ENCODE measurements around the gene VTA1. TPM values are rescaled to one million over a fixed set of nuclear protein-coding genes. Genes with fewer than 3 reads are reported as not detected.

VTA1 gene
- total and polyA plus RNA-seq, 2 of the 8 experiments (the other 6 are each of a cell fraction or from before 2014, with no cell fraction given), result 63.6 to 67.0 TPM

- H3K23ac ChIP-seq (ENCODE audit: insufficient read length), result no peak overlapping the region
- DNase-seq (ENCODE audit: low read depth in 1 of 2, low spot score in 2 of 2), result no peak
- no peaks in the 10 kb centered on the region for H3K36me3 ChIP-seq (ENCODE audit: control insufficient read depth in 2 of 4, insufficient read depth in 4 of 4, low read length in 3 of 4)
- TF ChIP-seq EGR1 (IDR thresholded peaks at IDR 0.05; ENCODE audit: borderline replicate concordance, low read depth, low read length), result no peak
- TF ChIP-seq KDM4A (IDR thresholded peaks at IDR 0.05; ENCODE audit: low read depth, low read length, severe bottlenecking), result no peak
- no peak for TF ChIP-seq HDAC6 (IDR thresholded peaks at IDR 0.05; ENCODE audit: low read depth, low read length)
- no peak for TF ChIP-seq CEBPB (IDR thresholded peaks at IDR 0.05; ENCODE audit: low read depth, low read length)
- no peak for TF ChIP-seq ATF3 (IDR thresholded peaks at IDR 0.05; ENCODE audit: insufficient read depth, low read depth, low read length)
- TF ChIP-seq EP300 (IDR thresholded peaks at IDR 0.05; ENCODE audit: borderline replicate concordance in 1 of 2, low read depth in 2 of 2, low read length in 2 of 2), result no peak
- TF ChIP-seq KDM5A (IDR thresholded peaks at IDR 0.05; ENCODE audit: low read length), result no peak
- TF ChIP-seq CBX5 (IDR thresholded peaks at IDR 0.05; ENCODE audit: low read depth, low read length), result no peak
- no peak for TF ChIP-seq MAFK (IDR thresholded peaks at IDR 0.05; ENCODE audit: low read depth, low read length)
- TF ChIP-seq TEAD4 (IDR thresholded peaks at IDR 0.05; ENCODE audit: low read depth, low read length), result no peak
- no peak for TF ChIP-seq RFX5 (IDR thresholded peaks at IDR 0.05; ENCODE audit: borderline replicate concordance, low read depth, low read length)
- no peak for TF ChIP-seq CBX8 (IDR thresholded peaks at IDR 0.05; ENCODE audit: borderline replicate concordance, low read depth, low read length)
- no peak for TF ChIP-seq BCL11A (IDR thresholded peaks at IDR 0.05; ENCODE audit: low read depth in 2 of 2, low read length in 2 of 2)
- no peak for TF ChIP-seq JUND (IDR thresholded peaks at IDR 0.05; ENCODE audit: low read length)
- no peak for TF ChIP-seq POLR2AphosphoS5 (IDR thresholded peaks at IDR 0.05; ENCODE audit: low read depth, low read length)
Observed at GRCh38 chr6:142266060-142266459, 119.0 kb downstream of the VTA1 start.

More at GRCh38 chr6:142266060-142266459, 119.0 kb downstream of the VTA1 start:
- Histone ChIP-seq H3K4ac (replicated peaks; ENCODE audit: insufficient read length, low read depth, low read length) (no peak overlapping the region), H4K8ac (ENCODE audit: extremely low read depth, insufficient read depth, low read length) (no peak overlapping the region), H4K91ac (replicated peaks; ENCODE audit: insufficient read length, low read length) (no peak overlapping the region), H2AFZ (ENCODE audit: low read length) (no peak overlapping the region), H3K79me1 (ENCODE audit: low read depth, low read length) (no peaks in the 10 kb centered on the region), H2AK5ac (ENCODE audit: low read depth, low read length) (no peak overlapping the region), H3K4me2 (ENCODE audit: insufficient read depth in 1 of 2, low read depth in 2 of 2, low read length in 2 of 2) (no peak overlapping the region), H3K23me2 (ENCODE audit: low read depth, low read length) (peaks cover 2% of the 10 kb centered on the region; the same call in 1 of the 2 replicates), H3K14ac (ENCODE audit: insufficient read length) (no peak overlapping the region), H2BK12ac (ENCODE audit: low read depth, low read length) (no peak overlapping the region), H3K4me3 (ENCODE audit: extremely low read depth in 1 of 4, insufficient read depth in 2 of 4, low read depth in 3 of 4, low read length in 4 of 4) (no peak overlapping the region), H2BK5ac (ENCODE audit: low read depth, low read length) (no peak overlapping the region), H3K9ac (replicated peaks in 1 of 4; ENCODE audit: extremely low read depth in 1 of 4, low read depth in 3 of 4, low read length in 3 of 4) (no peak overlapping the region), H3K9me3 (ENCODE audit: insufficient read depth in 2 of 2, low read depth in 1 of 2, low read length in 1 of 2) (no peaks in the 10 kb centered on the region), H3K79me2 (ENCODE audit: control insufficient read depth in 1 of 2, insufficient read depth in 2 of 2, low read length in 2 of 2) (no peaks in the 10 kb centered on the region), H2BK15ac (ENCODE audit: low read length) (no peak overlapping the region), H3K4me1 (replicated peaks in 1 of 4; ENCODE audit: control insufficient read depth in 3 of 4, insufficient read depth in 4 of 4, low read length in 3 of 4) (no peaks in the 10 kb centered on the region), H3K27ac (ENCODE audit: low read depth, low read length) (no peak overlapping the region), H4K20me1 (replicated peaks in 1 of 2; ENCODE audit: control insufficient read depth in 1 of 2, insufficient read depth in 2 of 2, low read length in 2 of 2) (no peaks in the 10 kb centered on the region), H3K18ac (ENCODE audit: extremely low read depth, low read length) (no peak overlapping the region), H3K27me3 (replicated peaks in 1 of 4; ENCODE audit: control insufficient read depth in 3 of 4, extremely low read depth in 1 of 4, insufficient read depth in 3 of 4, low read length in 3 of 4) (peaks cover 0 to 1% (median 0%) of the 10 kb centered on the region in 4 experiments; a peak in 1 of 7 replicates), H4K5ac (ENCODE audit: insufficient read length, low read depth, low read length) (no peak overlapping the region), H3K56ac (replicated peaks; ENCODE audit: insufficient read length, low read depth, low read length) (no peak overlapping the region), H2BK20ac (ENCODE audit: low read length) (no peak overlapping the region), H2BK120ac (replicated peaks; ENCODE audit: low read depth, low read length) (no peak overlapping the region)
- no peak for FAIRE-seq
- WGBS, 2 experiments (ENCODE audit: extremely low coverage in 1 of 2, insufficient coverage in 1 of 2, insufficient read length in 1 of 2, insufficient replicate concordance in 2 of 2, low coverage in 1 of 2, low lambda C conversion rate in 2 of 2, missing lambda C conversion rate in 1 of 2), result 88% methylated on average over 4 of the region's 4 CpGs; no CpG with 5 or more reads in 1 of the 2 experiments
- POLR2A ChIA-PET (ENCODE audit: partially characterized antibody), result no interaction called here
- CTCF ChIA-PET (ENCODE audit: partially characterized antibody), result interaction anchor here (0.9 to 3.8 kb wide), 3 partner anchors 14 to 121 kb away, joined by 3 to 9 read pairs (median 3); no protein-coding TSS in a partner anchor

Data from H1 (cell line).